Erythroblast (primary cell): ENCODE data around the gene PXYLP1.

Source experiments
- GATA1 ChIP-seq: IDR thresholded peaks from 2 replicates; pipeline ENCODE4 v1.6.1; 2011; ENCODE audit warnings: low read depth, mild to moderate bottlenecking, control low read depth, low read length, moderate library complexity
- POLR2A ChIP-seq: IDR thresholded peaks from 2 replicates; pipeline ENCODE4 v1.6.1; 2011; ENCODE audit warnings: mild to moderate bottlenecking, low read length

DNA sequence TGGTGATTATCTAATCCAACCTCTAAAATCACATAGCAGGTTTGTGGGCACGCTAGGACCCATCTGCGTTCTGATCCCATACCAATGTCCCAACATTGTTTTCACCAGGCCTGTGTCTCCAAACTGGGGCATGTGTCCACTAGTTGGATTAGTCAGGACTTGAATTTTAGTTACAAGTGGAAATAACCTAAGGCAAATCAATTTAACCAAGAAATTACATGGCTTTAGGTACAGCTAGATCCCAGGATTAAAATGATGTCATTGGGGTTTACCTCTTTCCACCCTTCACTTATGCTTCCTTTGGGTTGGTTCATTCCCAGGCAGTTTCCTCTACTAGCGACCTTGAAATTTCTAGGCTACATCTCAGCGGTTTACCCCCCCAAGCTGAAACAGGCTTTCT lies 47.2 kb upstream of the PXYLP1 start:
- TF ChIP-seq POLR2A = no peak
- TF ChIP-seq GATA1 = no peak
